ENCODE data around the gene NXN.

The NXN gene

GRCh38 chr17:1011760-1012735 is 32.5 kb upstream of the NXN start:
- Histone ChIP-seq H3K4me1 (ENCODE audit: insufficient read depth, low read length) (no peaks in the 10 kb centered on the region), H3K27me3 (ENCODE audit: insufficient read depth, low read length) (no peaks in the 10 kb centered on the region), H3K4me3 (ENCODE audit: low read length) (no peak overlapping the region), H3K36me3 (ENCODE audit: insufficient read depth, low read length) (peaks cover 32% of the 10 kb centered on the region), H2AFZ (ENCODE audit: low read depth, low read length) (no peak overlapping the region), H3K9me3 (ENCODE audit: low read length) (no peaks in the 10 kb centered on the region)

- Histone ChIP-seq H3K36me3 (ENCODE audit: insufficient read depth, low read length) (peaks cover 36% of the 10 kb centered on the region), H3K9me3 (ENCODE audit: low read length) (no peaks in the 10 kb centered on the region), H3K4me3 (ENCODE audit: low read length) (no peak overlapping the region), H3K4me1 (ENCODE audit: insufficient read depth, low read length) (no peaks in the 10 kb centered on the region), H3K27me3 (ENCODE audit: insufficient read depth, low read length) (no peaks in the 10 kb centered on the region), H2AFZ (ENCODE audit: low read depth, low read length) (no peak overlapping the region)
Observed at GRCh38 chr17:1011138-1011537, 31.6 kb upstream of the NXN start.

GRCh38 chr17:1010586-1010985 is 31.0 kb upstream of the NXN start:
- Histone ChIP-seq H3K4me1 (ENCODE audit: insufficient read depth, low read length) (no peaks in the 10 kb centered on the region), H2AFZ (ENCODE audit: low read depth, low read length) (no peak overlapping the region), H3K9me3 (ENCODE audit: low read length) (no peaks in the 10 kb centered on the region), H3K4me3 (ENCODE audit: low read length) (no peak overlapping the region), H3K36me3 (ENCODE audit: insufficient read depth, low read length) (peaks cover 42% of the 10 kb centered on the region), H3K27me3 (ENCODE audit: insufficient read depth, low read length) (no peaks in the 10 kb centered on the region)

GRCh38 chr17:1010086-1010450 is 30.5 kb upstream of the NXN start:
- H3K9me3 ChIP-seq (ENCODE audit: low read length), result no peaks in the 10 kb centered on the region
- no peaks in the 10 kb centered on the region for H3K27me3 ChIP-seq (ENCODE audit: insufficient read depth, low read length)
- peaks cover 47% of the 10 kb centered on the region for H3K36me3 ChIP-seq (ENCODE audit: insufficient read depth, low read length)
- no peak overlapping the region for H2AFZ ChIP-seq (ENCODE audit: low read depth, low read length)
- H3K4me1 ChIP-seq (ENCODE audit: insufficient read depth, low read length), result no peaks in the 10 kb centered on the region
- H3K4me3 ChIP-seq (ENCODE audit: low read length), result no peak overlapping the region

GRCh38 chr17:1009229-1010085 is 29.9 kb upstream of the NXN start:
- H3K9me3 ChIP-seq (ENCODE audit: low read length), result no peaks in the 10 kb centered on the region
- peaks cover 51% of the 10 kb centered on the region for H3K36me3 ChIP-seq (ENCODE audit: insufficient read depth, low read length)

GRCh38 chr17:1008008-1008761 is 28.6 kb upstream of the NXN start:
- no peaks in the 10 kb centered on the region for H3K9me3 ChIP-seq (ENCODE audit: low read length)
- H3K4me3 ChIP-seq (ENCODE audit: low read length), result no peak overlapping the region
- H3K4me1 ChIP-seq (ENCODE audit: insufficient read depth, low read length), result no peaks in the 10 kb centered on the region
- H3K36me3 ChIP-seq (ENCODE audit: insufficient read depth, low read length), result peaks cover 56% of the 10 kb centered on the region
- H2AFZ ChIP-seq (ENCODE audit: low read depth, low read length), result no peak overlapping the region
- H3K27me3 ChIP-seq (ENCODE audit: insufficient read depth, low read length), result no peaks in the 10 kb centered on the region

More at GRCh38 chr17:1009229-1010085, 29.9 kb upstream of the NXN start:
- Histone ChIP-seq H2AFZ (ENCODE audit: low read depth, low read length) (no peak overlapping the region), H3K4me3 (ENCODE audit: low read length) (no peak overlapping the region), H3K4me1 (ENCODE audit: insufficient read depth, low read length) (no peaks in the 10 kb centered on the region), H3K27me3 (ENCODE audit: insufficient read depth, low read length) (no peaks in the 10 kb centered on the region)

GRCh38 chr17:1007310-1008007 is 27.9 kb upstream of the NXN start:
- Histone ChIP-seq H3K27me3 (ENCODE audit: insufficient read depth, low read length) (no peaks in the 10 kb centered on the region), H3K36me3 (ENCODE audit: insufficient read depth, low read length) (peaks cover 60% of the 10 kb centered on the region)

GRCh38 chr17:1006054-1006453 is 26.5 kb upstream of the NXN start:
- no peaks in the 10 kb centered on the region for H3K4me1 ChIP-seq (ENCODE audit: insufficient read depth, low read length)
- H3K4me3 ChIP-seq (ENCODE audit: low read length), result no peak overlapping the region
- peaks cover 63% of the 10 kb centered on the region for H3K36me3 ChIP-seq (ENCODE audit: insufficient read depth, low read length)
- no peaks in the 10 kb centered on the region for H3K27me3 ChIP-seq (ENCODE audit: insufficient read depth, low read length)
- H3K9me3 ChIP-seq (ENCODE audit: low read length), result no peaks in the 10 kb centered on the region
- H2AFZ ChIP-seq (ENCODE audit: low read depth, low read length), result no peak overlapping the region

More at GRCh38 chr17:1007310-1008007, 27.9 kb upstream of the NXN start:
- H3K4me1 ChIP-seq (ENCODE audit: insufficient read depth, low read length), result no peaks in the 10 kb centered on the region
- no peak overlapping the region for H3K4me3 ChIP-seq (ENCODE audit: low read length)
- H2AFZ ChIP-seq (ENCODE audit: low read depth, low read length), result no peak overlapping the region
- H3K9me3 ChIP-seq (ENCODE audit: low read length), result no peaks in the 10 kb centered on the region

GRCh38 chr17:1005361-1005946 is 25.9 kb upstream of the NXN start:
- Histone ChIP-seq H3K36me3 (ENCODE audit: insufficient read depth, low read length) (peaks cover 66% of the 10 kb centered on the region), H3K4me1 (ENCODE audit: insufficient read depth, low read length) (no peaks in the 10 kb centered on the region), H3K4me3 (ENCODE audit: low read length) (no peak overlapping the region), H3K9me3 (ENCODE audit: low read length) (no peaks in the 10 kb centered on the region), H3K27me3 (ENCODE audit: insufficient read depth, low read length) (no peaks in the 10 kb centered on the region), H2AFZ (ENCODE audit: low read depth, low read length) (no peak overlapping the region)

- Histone ChIP-seq H3K4me3 (ENCODE audit: low read length) (no peak overlapping the region), H3K36me3 (ENCODE audit: insufficient read depth, low read length) (peaks cover 64% of the 10 kb centered on the region), H2AFZ (ENCODE audit: low read depth, low read length) (no peak overlapping the region), H3K4me1 (ENCODE audit: insufficient read depth, low read length) (no peaks in the 10 kb centered on the region), H3K9me3 (ENCODE audit: low read length) (no peaks in the 10 kb centered on the region), H3K27me3 (ENCODE audit: insufficient read depth, low read length) (no peaks in the 10 kb centered on the region)
Observed at GRCh38 chr17:1004769-1005295, 25.3 kb upstream of the NXN start.

- H3K4me3 ChIP-seq (ENCODE audit: low read length), result no peak overlapping the region
- H3K27me3 ChIP-seq (ENCODE audit: insufficient read depth, low read length), result no peaks in the 10 kb centered on the region
- H2AFZ ChIP-seq (ENCODE audit: low read depth, low read length), result no peak overlapping the region
- H3K36me3 ChIP-seq (ENCODE audit: insufficient read depth, low read length), result peaks cover 66% of the 10 kb centered on the region
- no peaks in the 10 kb centered on the region for H3K9me3 ChIP-seq (ENCODE audit: low read length)
- H3K4me1 ChIP-seq (ENCODE audit: insufficient read depth, low read length), result no peaks in the 10 kb centered on the region
Observed at GRCh38 chr17:1003972-1004768, 24.6 kb upstream of the NXN start.
